Breast epithelium (tissue), 3 donors: Measurements from ENCODE around the gene SWAP70.

Source experiments
- POLR2A ChIP-seq: fragments of 450-650 bp; IDR thresholded peaks from one replicate; pipeline ENCODE4 v1.6.1; 2016; ENCODE audit warnings: antibody characterized with exemption, mild to moderate bottlenecking, moderate library complexity
- TF ChIP-seq, protein P1 (sequence below), 3 donors: fragments of 450-650 bp; IDR thresholded peaks; one replicate each; pipeline ENCODE4 v1.5.1; 2016 to 2017; ENCODE audit warnings: antibody characterized with exemption in 3 of 3, mild to moderate bottlenecking in 3 of 3, moderate library complexity in 3 of 3

DNA sequence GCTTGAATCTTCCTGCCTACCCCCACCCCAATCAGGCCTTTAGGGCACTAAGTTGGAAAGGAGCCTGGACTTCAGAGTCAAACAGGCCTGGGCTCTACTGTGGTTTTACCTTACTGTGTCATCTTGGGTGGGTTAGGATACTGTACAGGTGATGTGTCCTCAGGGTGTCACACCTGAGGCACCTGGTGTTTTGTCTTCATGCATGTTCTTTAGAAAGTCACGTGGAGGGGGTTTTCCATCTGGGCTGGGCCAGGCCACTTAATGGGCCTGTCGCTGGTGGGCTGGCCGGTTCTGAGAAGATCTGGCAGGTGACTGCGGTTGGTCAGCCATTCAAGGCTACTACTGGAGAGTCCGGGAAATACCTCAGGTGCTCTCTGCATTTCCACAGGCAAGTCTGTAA is 92.6 kb downstream of the SWAP70 start:
- TF ChIP-seq, protein P1, sequence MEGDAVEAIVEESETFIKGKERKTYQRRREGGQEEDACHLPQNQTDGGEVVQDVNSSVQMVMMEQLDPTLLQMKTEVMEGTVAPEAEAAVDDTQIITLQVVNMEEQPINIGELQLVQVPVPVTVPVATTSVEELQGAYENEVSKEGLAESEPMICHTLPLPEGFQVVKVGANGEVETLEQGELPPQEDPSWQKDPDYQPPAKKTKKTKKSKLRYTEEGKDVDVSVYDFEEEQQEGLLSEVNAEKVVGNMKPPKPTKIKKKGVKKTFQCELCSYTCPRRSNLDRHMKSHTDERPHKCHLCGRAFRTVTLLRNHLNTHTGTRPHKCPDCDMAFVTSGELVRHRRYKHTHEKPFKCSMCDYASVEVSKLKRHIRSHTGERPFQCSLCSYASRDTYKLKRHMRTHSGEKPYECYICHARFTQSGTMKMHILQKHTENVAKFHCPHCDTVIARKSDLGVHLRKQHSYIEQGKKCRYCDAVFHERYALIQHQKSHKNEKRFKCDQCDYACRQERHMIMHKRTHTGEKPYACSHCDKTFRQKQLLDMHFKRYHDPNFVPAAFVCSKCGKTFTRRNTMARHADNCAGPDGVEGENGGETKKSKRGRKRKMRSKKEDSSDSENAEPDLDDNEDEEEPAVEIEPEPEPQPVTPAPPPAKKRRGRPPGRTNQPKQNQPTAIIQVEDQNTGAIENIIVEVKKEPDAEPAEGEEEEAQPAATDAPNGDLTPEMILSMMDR (IDR thresholded peaks at IDR 0.05): no peak
- TF ChIP-seq POLR2A: no peak
